HG03571 (cell line): ENCODE results near the gene SASH3.

Experiments used
- ATAC-seq: cut with Tn5 transposase; IDR thresholded peaks from one replicate; pipeline ENCODE4 v1.9.1; 2021; ENCODE audit not compliant: unreplicated experiment

The SASH3 gene

DNA sequence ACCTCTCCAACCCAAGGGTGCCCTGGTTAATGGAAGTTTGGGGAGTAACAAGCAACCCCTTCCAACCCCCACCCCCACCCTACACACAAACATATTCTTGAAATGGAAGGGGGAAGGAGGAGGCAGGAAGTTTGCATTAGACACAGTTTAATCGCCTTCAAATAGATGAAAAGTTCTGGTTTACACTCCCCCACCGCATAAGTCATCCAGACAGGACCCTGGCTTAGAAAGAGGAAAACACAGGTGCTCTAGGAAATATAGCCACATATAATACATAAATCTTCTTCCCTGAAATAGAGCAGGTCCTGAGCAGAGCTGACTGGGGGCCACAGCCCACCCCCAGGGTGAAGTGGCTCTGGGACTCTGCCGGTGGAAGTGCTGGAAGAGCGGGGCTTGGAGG lies 25.1 kb downstream of the SASH3 start:
- ATAC-seq, result no peak

DNA sequence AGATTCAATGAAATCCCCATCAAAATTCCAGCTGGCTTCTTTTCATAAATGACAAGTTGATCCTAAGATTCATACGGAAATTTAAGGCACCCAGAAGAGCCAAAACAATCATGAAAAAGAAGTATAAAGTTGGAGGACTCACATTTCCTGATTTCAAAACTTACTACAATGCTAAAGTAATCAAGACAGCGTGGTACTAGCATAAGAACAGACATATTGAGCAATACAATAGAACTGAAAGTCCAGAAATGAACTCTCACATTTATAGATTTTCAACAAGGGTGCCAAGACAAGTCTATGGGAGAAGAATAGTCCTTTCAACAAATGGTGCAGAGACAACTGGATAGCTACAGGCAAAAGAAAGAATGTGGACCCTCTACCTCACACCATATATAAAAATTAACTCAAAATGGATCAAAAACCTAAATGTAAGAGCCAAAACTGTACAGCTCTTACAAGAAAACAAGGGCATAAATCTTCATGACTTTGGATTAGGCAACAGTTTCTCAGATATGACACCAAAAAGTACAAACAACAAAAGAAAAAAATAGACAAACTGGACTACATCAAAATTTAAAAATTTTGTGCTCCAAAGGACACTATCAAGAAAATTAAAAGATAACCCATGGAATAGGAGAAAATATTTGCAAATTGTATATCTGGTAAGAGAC lies 28.5 kb downstream of the SASH3 start:
- no peak for ATAC-seq

DNA sequence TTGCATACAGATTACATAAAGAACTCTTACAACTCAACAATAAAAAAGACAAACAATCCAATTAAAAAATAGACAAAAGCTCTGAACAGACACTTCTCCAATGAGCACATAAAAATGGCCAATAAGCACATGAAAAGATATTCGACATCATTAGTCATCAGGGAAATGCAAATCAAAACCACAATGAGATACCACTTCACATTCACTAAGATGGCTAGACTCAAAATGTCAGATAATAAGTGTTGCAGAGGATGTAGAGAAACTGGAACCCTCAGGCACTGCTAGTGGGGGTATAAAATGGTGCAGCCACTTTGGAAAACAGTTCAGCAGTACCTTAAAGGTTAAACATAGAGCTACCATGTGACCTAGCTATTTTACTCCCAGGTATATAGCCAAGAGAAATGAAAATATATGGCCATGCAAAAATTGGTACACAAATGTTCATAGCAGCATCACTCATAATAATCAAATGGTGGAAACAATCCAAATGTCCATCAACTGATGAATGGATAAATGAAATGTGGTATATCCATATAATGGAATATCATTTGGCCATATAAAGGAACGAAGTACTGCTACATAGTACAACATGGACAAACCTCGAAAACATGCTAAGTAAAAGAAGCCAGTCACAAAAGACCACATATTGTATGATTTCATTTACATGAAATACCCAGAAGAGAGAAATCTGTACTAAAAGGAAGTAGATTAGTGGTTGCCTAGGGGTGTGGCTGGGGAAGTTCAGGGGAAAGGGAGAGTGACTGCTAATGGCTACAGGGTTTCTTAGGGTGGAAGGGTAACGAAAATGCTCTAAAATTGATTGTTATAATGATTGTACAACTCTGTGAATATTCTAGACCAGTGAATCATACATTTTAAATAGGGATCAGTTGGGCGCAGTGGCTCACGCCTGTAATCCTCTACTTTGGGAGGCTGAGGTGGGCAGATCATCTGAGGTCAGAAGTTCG lies 29.4 kb downstream of the SASH3 start:
- ATAC-seq, result no peak

DNA sequence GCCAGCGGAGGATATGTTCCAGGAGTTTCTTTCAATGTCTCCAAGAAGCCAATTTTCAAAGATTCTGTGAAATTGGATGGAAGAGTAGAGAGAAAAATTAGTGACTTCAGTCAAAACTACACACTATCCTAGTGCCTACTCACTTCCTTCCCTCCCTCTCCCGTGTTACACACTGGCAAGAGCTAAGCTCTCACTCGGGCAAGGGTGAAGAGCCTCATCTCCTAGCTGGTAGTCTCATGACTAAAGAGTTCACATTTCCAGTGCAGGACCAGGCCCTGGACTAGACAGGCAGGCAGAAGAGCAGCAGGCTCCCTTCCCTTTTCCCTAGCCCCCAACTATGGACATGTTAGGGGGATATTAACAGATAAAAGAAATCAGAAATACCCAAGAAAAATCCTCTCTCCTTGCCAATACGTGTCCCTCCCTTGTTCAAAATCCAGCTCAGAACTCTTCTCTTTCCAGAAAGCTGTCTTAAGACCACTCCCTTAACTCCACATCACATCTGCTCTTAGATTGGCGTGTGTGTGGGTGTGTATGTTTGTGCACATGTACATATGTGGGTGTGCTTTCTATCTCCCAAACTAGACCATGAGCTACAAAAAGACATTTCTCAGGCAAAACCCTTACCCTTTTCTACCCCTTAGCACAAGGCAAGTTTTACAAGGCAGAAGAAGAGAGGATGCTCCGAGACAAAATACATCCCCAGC lies 34.1 kb downstream of the SASH3 start:
- ATAC-seq, result no peak

DNA sequence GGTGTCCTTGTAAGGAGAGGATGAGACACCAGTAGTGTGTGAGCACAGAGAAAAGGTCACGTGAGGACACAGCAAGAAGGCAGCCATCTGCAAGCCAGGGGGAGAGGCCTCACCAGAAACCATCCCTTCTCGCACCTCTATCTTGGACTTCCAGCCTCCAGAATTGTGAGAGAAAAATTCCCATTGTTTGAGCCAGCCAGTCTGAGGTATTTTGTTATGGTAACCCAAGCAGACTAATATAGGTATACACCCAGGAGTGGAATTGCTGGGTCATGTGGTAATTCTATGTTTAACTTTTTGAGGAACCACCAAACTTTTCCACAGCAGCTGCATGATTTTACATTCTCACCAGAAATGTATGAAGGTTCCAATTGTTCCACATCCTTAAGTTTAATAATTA lies 38.4 kb downstream of the SASH3 start:
- ATAC-seq, result no peak

DNA sequence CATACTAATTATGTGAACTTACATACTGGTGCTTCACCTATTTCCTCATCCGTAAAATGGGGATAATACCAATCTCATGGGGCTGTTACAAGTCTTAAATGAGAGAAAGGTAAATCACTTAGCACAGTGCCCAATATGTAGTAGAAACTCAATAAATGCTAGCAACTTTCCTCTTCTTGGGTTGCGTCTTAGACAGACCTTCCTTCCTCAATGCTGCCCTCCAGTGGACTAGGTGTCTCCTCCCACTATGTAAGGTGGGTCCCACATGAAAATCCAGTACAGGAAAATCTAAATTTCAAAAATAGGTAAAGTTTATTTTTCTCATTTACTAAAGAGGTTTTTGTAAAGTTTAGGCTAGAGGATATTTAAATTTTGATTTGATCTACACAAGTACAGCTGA lies 43.4 kb downstream of the SASH3 start:
- ATAC-seq, result no peak

DNA sequence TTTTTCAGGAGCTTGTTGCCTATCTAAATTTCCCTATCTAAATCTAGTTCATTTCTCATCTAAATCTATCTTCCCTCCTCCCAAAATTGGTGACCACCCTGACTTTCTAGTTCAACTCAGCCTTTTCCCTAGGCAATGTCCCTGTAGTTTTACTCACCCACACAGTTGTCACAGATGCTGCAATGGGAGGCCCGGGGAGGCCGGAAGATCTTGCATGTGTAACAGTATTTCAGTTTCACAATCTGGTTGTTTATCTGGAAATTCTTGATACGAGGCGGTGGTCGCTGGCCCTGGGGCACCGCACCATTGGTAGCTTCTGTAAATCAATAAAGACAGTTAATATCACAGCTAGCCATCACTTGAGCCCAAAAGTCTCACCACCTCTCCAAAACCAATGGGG lies 43.8 kb downstream of the SASH3 start:
- no peak for ATAC-seq

DNA sequence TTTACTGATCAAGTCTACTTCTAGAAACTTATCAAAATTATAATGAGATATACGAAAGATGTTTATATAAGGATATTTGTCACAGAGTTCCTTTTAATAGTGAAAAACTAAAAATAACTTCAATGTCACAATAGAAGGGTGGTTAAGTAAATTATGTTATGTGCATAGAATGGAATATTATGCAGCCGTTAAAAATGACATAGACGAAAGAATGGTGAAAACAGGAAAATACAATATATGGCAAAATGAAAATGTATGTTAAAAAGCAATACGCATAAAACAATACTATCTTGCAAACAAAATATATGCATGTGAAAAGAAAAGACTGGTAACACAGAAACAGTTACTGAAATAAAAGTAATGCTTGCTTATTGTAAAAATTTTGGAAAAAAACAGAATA lies 44.9 kb downstream of the SASH3 start:
- ATAC-seq, result no peak

DNA sequence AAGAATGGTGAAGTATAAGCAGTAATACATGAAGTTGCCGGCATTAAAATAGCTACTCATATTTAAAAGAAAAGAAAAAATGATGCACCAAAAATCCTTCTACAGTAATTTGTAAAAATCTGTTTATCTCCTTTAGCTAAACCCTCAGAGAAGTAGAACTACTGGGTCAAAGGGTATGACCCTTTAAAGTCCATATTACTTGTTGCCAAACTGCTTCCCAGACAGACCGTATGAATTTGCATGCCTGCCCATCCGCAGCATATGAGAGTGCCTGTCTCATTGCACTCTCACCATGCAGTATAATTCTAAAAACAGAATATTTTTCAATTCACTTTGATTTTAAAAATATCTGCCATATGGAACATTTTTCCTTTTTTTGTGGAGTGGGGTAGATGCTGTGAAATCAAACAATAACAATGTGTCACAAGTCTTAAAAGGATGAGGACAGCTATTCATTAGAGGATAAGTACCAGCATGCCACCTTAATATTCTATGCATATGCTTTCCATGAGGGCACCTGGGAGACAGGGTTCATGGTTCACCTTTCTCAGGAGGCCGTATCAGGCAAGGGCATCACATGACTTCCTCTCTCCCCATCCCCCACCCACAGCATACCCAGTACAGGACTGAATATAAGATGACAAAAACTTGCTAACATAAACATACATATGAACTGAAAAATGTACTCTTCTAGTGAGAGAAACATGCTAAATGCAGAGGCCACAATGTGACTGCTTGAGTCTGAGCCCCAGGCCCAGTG lies 46.2 kb downstream of the SASH3 start:
- ATAC-seq, result no peak

DNA sequence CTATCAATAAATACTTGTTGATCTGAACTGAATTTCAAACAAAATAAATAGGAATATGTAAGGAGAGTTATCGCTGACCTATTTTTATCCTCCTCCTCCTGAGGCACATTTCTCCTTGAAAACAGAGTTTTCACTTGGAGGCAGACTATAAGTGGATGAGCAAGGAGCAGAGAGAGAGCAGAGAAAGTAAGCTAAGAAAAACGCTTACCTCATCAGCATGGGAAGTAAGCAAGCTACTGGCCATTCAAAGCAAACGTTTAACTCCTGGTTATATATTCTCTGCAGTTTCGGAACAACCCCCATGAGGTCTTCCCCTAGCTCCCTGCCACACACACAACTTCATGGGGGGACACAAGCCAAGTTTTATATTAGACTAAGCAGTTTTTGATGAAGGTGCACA lies 50.7 kb downstream of the SASH3 start:
- ATAC-seq, result no peak

DNA sequence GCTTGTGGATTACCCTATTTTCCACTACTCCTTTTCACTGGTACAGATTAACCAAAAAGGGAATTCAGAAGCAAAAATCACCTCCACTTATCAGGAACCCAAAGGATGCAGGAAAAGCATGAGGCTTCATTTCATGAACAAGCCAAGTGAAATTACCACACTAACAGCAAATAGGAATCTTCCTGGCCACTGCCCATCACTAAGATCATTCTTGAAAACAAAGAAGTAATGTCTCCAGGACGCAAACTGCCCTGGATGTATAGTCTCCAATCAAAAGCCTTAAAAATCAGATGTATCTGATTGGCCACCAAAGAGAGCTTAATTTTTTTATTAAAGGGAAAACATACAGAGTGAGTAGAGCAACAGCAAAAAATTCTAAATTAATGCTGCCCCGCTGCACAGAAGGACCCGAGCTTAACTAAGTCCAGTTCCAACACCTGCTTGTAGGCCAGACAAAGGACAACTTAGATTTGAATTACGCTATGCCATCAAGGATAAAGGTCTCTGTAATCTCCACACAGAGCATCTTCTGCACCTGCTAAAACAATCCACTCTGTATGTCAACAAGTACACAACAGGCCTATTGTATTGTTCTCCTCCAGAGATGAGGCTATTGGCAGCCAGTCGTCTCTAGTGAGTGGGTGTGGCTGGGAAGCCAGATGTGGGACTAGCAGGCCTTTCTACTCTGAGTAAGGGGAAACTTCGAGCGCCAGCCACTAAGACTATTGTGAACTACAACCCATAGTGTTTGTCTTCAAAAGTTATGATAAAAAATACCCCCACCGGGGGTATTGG lies 51.5 kb downstream of the SASH3 start:
- ATAC-seq, result no peak

DNA sequence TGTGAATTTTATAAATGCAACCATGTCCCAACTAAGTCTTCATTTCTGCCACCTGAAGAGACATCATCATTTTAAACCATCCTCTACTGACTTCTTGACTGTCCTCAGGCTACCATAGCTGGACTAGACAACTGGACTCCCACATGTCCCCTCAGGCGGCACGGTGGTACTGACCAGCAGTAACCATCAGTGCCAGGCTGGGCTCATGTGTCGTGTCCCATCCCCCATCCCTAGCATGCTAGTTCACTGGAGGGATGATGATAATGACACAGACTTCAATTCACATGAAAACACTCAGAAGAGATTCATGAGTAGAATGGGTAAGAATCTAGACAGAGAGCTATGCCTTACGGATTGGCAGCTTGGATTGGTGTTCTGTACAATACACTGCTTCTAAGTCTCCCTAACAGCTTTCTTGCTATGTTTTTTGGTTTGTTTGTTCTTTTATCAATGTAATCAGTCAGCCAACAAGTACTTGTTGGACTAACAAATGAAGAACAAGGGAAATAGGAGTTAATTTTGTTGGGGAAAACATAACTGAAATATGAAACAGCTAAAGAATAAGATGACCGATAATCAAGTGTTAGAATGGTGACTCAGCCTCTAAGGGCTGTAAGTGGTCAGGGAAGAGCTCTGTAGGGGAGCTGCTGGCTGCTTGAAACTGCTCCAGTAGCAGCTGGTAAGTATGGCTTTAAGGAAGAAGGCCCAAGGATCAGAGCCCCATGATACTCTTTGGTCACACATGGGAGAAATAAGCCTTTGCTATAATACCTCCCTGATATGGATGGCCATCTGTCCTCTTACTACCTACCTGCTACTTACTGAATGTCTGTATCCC lies 53.6 kb downstream of the SASH3 start:
- no peak for ATAC-seq

DNA sequence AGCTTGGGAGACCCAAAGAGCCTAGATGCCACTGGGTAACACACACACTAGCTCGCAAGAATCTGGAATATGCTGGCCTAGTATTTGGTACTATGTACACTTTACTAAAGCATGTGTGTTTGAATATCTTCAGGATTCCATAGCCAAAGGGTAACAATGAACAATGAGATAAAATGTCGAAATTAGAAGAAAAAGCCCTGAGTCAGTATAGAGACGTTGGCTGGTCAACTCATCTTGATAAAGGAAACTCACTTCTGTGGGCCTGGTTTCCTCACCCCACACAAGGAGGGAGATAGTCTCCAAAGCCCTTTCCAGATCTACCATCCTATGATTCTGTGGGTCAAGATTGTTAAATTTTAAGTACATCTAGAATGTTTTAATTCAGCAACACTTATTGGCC lies 57.1 kb downstream of the SASH3 start:
- no peak for ATAC-seq

DNA sequence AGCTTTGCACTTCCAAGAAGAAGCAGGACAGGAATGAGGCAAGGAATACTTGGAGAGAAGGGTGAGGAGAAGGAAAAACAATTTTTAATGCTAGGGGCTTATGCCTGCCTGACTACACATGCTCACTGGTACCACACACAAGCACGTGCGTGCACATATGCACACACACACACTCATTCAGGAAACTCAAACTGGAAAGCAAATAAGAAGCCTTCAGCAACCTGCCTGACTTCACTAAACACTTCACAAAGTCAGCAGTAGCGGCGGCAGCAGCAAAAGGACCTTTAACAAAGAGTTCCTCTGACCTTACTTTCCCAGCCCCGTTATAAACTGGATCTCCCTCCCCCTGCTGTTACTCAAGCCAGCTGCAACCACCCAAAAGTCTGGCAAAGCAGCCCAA lies 60.6 kb downstream of the SASH3 start:
- no peak for ATAC-seq

DNA sequence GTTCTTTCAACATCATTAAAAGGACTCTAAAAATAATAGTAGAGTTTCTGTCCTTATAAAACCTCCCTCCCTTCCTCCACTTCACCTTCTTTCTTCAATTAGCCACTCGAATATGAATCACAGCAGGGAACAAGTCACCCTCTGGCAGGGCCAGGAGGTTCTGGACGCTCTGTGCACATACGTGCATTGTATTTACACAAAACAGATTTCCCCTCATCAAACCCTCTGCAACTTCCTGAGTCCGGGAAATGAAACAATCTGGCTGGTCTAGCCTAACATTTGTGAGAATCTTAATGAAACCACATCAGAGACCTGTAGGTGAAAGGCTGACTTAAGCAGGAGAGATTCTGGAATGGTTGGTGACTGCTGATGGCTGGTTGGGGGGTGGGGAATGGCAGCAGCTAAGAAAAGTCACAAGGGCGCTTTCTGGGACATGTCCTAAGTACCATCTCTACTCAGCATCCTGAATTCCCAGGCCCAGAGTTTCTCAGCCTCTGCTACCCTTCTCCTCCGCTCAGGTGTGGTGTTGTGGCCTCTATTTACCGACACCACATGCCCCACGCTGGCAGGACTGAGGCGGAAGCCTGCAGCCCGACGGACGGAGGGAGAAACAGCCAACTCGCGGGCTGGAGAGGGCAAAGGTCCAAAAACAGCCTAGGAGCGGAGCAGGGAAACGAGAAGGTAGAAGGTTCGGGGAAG lies 62.9 kb downstream of the SASH3 start:
- no peak for ATAC-seq

DNA sequence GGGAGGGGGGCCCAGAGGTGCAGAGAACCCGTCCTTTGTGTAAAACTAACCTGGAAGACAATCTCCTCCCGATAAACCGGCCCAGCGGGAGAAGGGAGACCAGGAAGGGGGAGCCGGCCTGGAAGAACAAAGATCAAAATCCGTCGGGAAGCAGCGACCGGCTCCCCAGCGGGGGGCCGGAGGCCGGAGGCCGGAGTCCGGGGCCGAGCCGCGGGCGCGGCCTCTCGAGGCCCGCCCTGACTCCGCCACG lies 63.4 kb downstream of the SASH3 start:
- no peak for ATAC-seq

DNA sequence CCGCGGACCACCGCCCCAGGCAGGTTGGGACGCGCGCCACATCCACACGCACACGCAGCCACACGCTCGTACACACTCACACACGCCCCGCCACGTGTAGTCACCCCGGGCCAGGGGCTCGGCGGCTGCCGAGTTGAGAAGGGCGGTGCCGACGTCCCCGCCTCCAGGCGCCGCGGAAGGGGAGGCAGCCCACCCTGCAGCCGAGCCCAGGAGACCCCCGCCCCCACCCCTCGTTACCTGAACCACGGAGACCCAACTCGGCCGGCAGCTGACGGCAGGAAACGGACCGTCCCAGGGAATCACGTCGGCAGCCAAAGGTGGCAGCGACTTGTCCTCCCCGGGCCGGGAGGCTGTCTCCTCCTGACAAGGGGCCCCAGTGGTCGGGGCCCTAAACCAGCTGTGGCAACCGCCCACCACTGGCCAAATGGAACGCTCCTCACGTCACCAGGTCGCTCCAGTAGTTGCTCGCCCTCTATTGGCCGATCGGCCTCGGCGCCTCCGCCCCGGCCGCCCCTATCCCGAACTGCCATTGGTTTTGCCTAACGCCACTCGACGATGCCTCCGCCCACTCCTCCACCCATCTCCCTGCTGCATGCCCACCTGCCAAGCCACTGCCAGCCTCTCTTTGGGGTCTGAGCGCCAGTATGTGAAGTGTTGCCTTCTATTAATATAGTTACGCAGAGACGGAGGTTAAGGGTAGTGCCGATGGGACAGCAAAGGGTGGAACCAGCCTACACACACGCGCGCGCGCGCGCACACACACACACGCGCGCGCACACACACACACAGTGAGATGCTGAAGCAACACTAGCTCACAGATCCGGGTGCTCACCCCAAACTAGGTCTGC lies 63.9 kb downstream of the SASH3 start, which contains the start of gene ZDHHC9:
TSS of gene ZDHHC9 (minus strand) at position 428 of the 848 bp plus-strand sequence. CDS start 1,941 bp downstream, outside the sequence.
- ATAC-seq, result peak; percentile 100
